Measurements from ENCODE around the gene CYB5R3. TPM values are rescaled to one million over a fixed set of nuclear protein-coding genes. Genes with fewer than 3 reads are reported as not detected.
"Not testable (repeated sequence)": the region's sequence is repeated elsewhere in the genome, so short reads cannot be mapped to it uniquely, and the experiment has no call there.

The CYB5R3 gene
- polyA plus RNA-seq, 2 of the 4 experiments (the other 2 are of a cell fraction), result 30.8 to 51.8 TPM

GRCh38 chr22:42608823-42609361, 40.3 kb downstream of the CYB5R3 start:
- TF ChIP-seq HMGXB4 (CRISPR knock-in tag; IDR thresholded peaks at IDR 0.05; ENCODE audit: borderline replicate concordance), result no peak
- no peak for TF ChIP-seq RARB (CRISPR knock-in tag; IDR thresholded peaks at IDR 0.05)
- no peak for TF ChIP-seq EHF (CRISPR knock-in tag; IDR thresholded peaks at IDR 0.05)
- FAIRE-seq (no peak), DNase-seq (ENCODE audit: low read depth in 1 of 2, low spot score in 1 of 2) (no peak), ATAC-seq (peak; percentile 45 to 51; a peak in 4 of 6 replicates)
- H3K27ac ChIP-seq, result peak overlapping the region in 1 of 2 experiments; percentile 59; a peak in 3 of 6 replicates
- H3K4me2 ChIP-seq, result peak overlapping the region; percentile 25; the same call in 1 of the 3 replicates
- peaks cover 33% of the 10 kb centered on the region for H3K4me1 ChIP-seq
- CTCF ChIA-PET, result interaction anchor here (0.6 to 1.3 kb wide), 2 partner anchors 96 to 470 kb away, joined by 3 read pairs; no protein-coding TSS in a partner anchor
- no peak overlapping the region for H3K4me3 ChIP-seq
- no peaks in the 10 kb centered on the region for H3K9me3 ChIP-seq
- POLR2A ChIA-PET, result no interaction called here
- 61% methylated on average over 11 of the region's 11 CpGs for WGBS (ENCODE audit: missing lambda C conversion rate)

DNA sequence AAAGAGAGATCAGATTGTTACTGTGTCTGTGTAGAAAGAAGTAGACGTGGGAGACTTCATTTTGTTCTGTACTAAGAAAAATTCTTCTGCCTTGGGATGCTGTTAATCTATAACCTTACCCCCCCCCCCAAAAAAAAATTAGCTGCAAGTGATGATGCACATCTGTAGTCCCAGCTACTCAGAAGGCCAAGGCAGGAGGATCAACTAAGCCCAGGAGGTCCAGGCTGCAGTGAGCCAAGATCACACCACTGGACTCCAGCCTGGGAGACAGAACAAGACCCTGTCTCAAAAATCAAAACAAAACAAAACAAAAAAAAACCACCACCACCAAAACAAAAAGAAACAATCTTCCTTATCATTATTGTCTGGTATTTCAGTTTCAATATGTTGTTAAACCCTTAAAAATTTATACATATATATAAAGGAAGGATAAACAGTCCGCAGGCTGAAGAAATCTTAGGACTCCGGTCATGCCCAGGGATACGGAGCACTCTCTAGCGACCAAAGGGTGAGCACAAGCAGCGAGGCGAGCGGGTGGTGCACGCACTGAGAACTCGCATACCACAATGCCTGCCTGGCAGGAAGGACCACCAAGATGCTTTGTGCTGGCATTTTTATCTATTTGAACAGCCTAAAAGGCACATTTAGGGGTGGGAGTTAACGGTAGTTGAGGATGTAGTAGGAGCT, 40.9 kb downstream of the CYB5R3 start:
- H3K4me2 ChIP-seq, result 0 out of 3 replicates have a peak overlapping the region, but pooled peaks have one; percentile 25
- DNase-seq (ENCODE audit: low read depth in 1 of 2, low spot score in 1 of 2), result no peak
- peaks cover 32% of the 10 kb centered on the region for H3K4me1 ChIP-seq
- POLR2A ChIA-PET, result no interaction called here
- H3K9me3 ChIP-seq, result no peaks in the 10 kb centered on the region
- ATAC-seq, result no peak; a peak in 2 of 6 replicates
- CTCF ChIA-PET, result interaction anchor here (1.3 kb wide), 1 partner anchor 96 kb away, joined by 3 read pairs; no protein-coding TSS in a partner anchor
- H3K4me3 ChIP-seq, result no peak overlapping the region
- FAIRE-seq, result no peak
- 91% methylated on average over 11 of the region's 11 CpGs for WGBS (ENCODE audit: missing lambda C conversion rate)
- TF ChIP-seq EHF (CRISPR knock-in tag; IDR thresholded peaks at IDR 0.05) (no peak), RCOR1 (IDR thresholded peaks at IDR 0.05; ENCODE audit: low read depth, low read length) (no peak), TP53 (CRISPR knock-in tag; IDR thresholded peaks at IDR 0.05) (no peak), ZFP36 (IDR thresholded peaks at IDR 0.05; ENCODE audit: borderline replicate concordance, partially characterized antibody) (no peak), POLR2AphosphoS2 (conservative IDR thresholded peaks at IDR 0.05; ENCODE audit: low read length) (no peak), FOSL2 (IDR thresholded peaks at IDR 0.05) (no peak), FOSL2 (CRISPR knock-in tag; IDR thresholded peaks at IDR 0.05) (no peak), FOSB (CRISPR knock-in tag; IDR thresholded peaks at IDR 0.05) (no peak), EP300 (IDR thresholded peaks at IDR 0.05) (no peak), CEBPB (IDR thresholded peaks at IDR 0.05) (no peak), KDM1A (IDR thresholded peaks at IDR 0.05; ENCODE audit: low read depth) (no peak), JUNB (IDR thresholded peaks at IDR 0.05) (no peak), NPAS2 (CRISPR knock-in tag; IDR thresholded peaks at IDR 0.05; ENCODE audit: borderline replicate concordance) (no peak)
- TF ChIP-seq, protein P1, sequence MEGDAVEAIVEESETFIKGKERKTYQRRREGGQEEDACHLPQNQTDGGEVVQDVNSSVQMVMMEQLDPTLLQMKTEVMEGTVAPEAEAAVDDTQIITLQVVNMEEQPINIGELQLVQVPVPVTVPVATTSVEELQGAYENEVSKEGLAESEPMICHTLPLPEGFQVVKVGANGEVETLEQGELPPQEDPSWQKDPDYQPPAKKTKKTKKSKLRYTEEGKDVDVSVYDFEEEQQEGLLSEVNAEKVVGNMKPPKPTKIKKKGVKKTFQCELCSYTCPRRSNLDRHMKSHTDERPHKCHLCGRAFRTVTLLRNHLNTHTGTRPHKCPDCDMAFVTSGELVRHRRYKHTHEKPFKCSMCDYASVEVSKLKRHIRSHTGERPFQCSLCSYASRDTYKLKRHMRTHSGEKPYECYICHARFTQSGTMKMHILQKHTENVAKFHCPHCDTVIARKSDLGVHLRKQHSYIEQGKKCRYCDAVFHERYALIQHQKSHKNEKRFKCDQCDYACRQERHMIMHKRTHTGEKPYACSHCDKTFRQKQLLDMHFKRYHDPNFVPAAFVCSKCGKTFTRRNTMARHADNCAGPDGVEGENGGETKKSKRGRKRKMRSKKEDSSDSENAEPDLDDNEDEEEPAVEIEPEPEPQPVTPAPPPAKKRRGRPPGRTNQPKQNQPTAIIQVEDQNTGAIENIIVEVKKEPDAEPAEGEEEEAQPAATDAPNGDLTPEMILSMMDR (IDR thresholded peaks at IDR 0.05), result no peak
- TF ChIP-seq, protein P2, sequence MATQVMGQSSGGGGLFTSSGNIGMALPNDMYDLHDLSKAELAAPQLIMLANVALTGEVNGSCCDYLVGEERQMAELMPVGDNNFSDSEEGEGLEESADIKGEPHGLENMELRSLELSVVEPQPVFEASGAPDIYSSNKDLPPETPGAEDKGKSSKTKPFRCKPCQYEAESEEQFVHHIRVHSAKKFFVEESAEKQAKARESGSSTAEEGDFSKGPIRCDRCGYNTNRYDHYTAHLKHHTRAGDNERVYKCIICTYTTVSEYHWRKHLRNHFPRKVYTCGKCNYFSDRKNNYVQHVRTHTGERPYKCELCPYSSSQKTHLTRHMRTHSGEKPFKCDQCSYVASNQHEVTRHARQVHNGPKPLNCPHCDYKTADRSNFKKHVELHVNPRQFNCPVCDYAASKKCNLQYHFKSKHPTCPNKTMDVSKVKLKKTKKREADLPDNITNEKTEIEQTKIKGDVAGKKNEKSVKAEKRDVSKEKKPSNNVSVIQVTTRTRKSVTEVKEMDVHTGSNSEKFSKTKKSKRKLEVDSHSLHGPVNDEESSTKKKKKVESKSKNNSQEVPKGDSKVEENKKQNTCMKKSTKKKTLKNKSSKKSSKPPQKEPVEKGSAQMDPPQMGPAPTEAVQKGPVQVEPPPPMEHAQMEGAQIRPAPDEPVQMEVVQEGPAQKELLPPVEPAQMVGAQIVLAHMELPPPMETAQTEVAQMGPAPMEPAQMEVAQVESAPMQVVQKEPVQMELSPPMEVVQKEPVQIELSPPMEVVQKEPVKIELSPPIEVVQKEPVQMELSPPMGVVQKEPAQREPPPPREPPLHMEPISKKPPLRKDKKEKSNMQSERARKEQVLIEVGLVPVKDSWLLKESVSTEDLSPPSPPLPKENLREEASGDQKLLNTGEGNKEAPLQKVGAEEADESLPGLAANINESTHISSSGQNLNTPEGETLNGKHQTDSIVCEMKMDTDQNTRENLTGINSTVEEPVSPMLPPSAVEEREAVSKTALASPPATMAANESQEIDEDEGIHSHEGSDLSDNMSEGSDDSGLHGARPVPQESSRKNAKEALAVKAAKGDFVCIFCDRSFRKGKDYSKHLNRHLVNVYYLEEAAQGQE (IDR thresholded peaks at IDR 0.05), result no peak
- H3K27ac ChIP-seq, result peak overlapping the region in 1 of 2 experiments; percentile 59; a peak in 1 of 6 replicates

DNA sequence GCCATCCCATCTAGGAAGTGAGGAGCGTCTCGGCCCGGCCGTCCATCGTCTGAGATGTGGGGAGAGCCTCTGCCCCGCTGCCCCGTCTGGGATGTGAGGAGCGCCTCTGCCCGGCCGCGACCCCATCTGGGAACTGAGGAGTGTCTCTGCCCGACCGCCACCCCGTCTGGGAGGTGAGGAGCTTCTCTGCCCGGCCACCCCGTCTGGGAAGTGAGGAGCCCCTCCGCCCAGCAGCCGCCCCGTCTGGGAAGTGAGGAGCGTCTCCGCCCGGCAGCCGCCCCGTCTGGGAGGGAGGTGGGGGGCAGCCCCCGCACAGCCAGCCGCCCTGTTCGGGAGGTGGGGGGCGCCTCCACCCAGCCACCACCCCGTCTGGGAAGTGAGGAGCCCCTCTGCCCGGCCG, 41.6 kb downstream of the CYB5R3 start:
- FAIRE-seq; H3K9me3 ChIP-seq; H3K27ac ChIP-seq; H3K4me2 ChIP-seq; ATAC-seq; POLR2A ChIA-PET; H3K4me3 ChIP-seq; DNase-seq (ENCODE audit: low read depth in 1 of 2, low spot score in 1 of 2): not testable (repeated sequence)
- CTCF ChIA-PET, result interaction anchor here (1.3 kb wide), 1 partner anchor 95 kb away, joined by 3 read pairs; no protein-coding TSS in a partner anchor
- peaks cover 26% of the 10 kb centered on the region for H3K4me1 ChIP-seq
- WGBS (ENCODE audit: missing lambda C conversion rate), result 91% methylated on average over 3 of the region's 31 CpGs
